ENCODE data around the gene ITPRIPL1. TPM values are rescaled to one million over a fixed set of nuclear protein-coding genes. Genes with fewer than 3 reads are reported as not detected.

Gene ITPRIPL1
- total RNA-seq, 4 donors from 2014 or later, result 0.27 to 1.0 (median 0.89) TPM; not detected in 1

GRCh38 chr2:96336104-96336775, 11.1 kb downstream of the ITPRIPL1 start:
- TF ChIP-seq POLR2A (IDR thresholded peaks at IDR 0.05), result no peak
- TF ChIP-seq, protein P1, sequence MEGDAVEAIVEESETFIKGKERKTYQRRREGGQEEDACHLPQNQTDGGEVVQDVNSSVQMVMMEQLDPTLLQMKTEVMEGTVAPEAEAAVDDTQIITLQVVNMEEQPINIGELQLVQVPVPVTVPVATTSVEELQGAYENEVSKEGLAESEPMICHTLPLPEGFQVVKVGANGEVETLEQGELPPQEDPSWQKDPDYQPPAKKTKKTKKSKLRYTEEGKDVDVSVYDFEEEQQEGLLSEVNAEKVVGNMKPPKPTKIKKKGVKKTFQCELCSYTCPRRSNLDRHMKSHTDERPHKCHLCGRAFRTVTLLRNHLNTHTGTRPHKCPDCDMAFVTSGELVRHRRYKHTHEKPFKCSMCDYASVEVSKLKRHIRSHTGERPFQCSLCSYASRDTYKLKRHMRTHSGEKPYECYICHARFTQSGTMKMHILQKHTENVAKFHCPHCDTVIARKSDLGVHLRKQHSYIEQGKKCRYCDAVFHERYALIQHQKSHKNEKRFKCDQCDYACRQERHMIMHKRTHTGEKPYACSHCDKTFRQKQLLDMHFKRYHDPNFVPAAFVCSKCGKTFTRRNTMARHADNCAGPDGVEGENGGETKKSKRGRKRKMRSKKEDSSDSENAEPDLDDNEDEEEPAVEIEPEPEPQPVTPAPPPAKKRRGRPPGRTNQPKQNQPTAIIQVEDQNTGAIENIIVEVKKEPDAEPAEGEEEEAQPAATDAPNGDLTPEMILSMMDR (IDR thresholded peaks at IDR 0.05), result no peak
- no peak for TF ChIP-seq POLR2AphosphoS5 (IDR thresholded peaks at IDR 0.05)
- TF ChIP-seq EP300 (IDR thresholded peaks at IDR 0.05), result no peak
- peaks cover 0 to 16% (median 7%) of the 10 kb centered on the region in 3 donors for H3K4me1 ChIP-seq
- WGBS, 2 donors (ENCODE audit: low coverage in 1 of 2), result 7 to 33% methylated on average over 5 to 10 of the region's 15 CpGs
- no peaks in the 10 kb centered on the region for H3K27me3 ChIP-seq
- H3K4me3 ChIP-seq, result peak overlapping the region; percentile 56 to 70
- no peaks in the 10 kb centered on the region for H3K36me3 ChIP-seq
- ATAC-seq, result no peak
- no peaks in the 10 kb centered on the region for H3K9me3 ChIP-seq
- H3K27ac ChIP-seq, result peak overlapping the region in 3 of 4 donors; percentile 82 to 93 (median 89)

DNA sequence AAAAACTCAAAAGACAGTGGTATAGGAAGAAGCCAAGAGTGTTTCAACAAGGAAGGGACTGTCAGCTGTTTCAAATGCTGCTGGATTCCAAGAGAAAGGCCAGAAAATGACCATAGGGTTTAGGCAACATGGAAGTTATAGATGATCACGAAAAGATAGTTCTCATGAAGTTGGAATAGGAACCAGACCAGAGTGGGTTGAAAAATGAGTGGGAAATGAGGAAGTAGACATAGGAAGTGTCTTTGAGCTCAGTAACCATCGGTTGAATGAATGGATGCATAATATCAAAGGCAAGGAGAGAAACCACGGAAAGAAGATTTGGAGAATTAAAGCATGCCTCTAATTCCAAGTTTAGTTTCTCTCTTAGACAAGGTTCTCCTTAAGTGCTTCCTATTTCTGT, 11.8 kb downstream of the ITPRIPL1 start:
- no peaks in the 10 kb centered on the region for H3K9me3 ChIP-seq
- TF ChIP-seq EP300 (IDR thresholded peaks at IDR 0.05), result no peak
- TF ChIP-seq, protein P1 (IDR thresholded peaks at IDR 0.05), result no peak
- no peak for TF ChIP-seq POLR2A (IDR thresholded peaks at IDR 0.05)
- TF ChIP-seq POLR2AphosphoS5 (IDR thresholded peaks at IDR 0.05), result no peak
- H3K4me1 ChIP-seq, result peaks cover 0 to 16% (median 7%) of the 10 kb centered on the region in 3 donors
- H3K27ac ChIP-seq, result no peak overlapping the region
- H3K36me3 ChIP-seq, result no peaks in the 10 kb centered on the region
- H3K27me3 ChIP-seq, result no peaks in the 10 kb centered on the region
- 79 to 88% methylated on average over 3 of the region's 3 CpGs for WGBS, 2 donors (ENCODE audit: low coverage in 1 of 2)
- ATAC-seq, result no peak
- no peak overlapping the region for H3K4me3 ChIP-seq

DNA sequence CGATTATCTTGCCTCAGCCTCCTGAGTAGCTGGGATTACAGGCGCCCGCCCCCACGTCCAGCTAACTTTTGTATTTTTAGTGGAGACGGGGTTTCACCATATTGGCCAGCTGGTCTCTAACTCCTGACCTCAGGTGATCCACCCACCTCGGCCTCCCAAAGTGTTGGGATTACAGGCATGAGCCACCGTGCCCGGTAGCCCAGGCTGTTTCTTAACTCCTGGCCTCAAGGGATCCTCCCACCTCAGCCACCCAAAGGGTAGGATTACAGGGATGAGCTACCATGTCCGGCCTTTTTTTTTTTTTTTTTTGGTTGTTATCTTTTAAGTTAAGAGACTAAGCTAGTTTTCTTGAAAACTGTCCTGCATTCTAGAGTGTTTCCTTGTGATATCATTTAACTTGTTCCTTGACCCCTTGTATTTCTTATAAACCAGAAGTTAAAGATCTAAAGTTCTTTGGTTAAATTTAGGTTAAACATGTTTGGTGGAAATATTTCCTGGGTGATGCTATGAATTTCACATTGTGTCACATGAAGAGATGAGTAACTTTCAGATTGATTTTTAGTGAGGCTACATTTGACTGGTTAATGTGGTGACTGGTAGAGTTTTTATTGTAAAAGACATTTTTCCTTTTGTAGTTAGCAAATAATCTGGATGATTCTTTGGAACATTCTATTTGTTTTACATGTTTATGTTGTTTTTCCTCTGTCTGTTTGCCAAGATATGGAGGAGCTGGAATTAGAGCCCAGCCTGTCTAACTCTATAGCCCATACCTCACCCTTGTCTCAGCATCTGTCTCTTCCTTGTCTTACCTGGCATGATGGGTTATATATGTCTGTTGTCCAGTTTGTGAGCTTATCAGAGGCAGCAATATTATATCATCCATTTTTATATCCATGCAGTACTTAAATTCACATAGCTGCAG, 15.6 kb downstream of the ITPRIPL1 start:
- Histone ChIP-seq H3K4me3 (no peak overlapping the region), H3K9me3 (no peaks in the 10 kb centered on the region), H3K36me3 (no peaks in the 10 kb centered on the region), H3K27me3 (no peaks in the 10 kb centered on the region), H3K27ac (no peak overlapping the region), H3K4me1 (peaks cover 0 to 7% (median 0%) of the 10 kb centered on the region in 3 donors)
- no peak for TF ChIP-seq EP300 (IDR thresholded peaks at IDR 0.05)
- no peak for TF ChIP-seq POLR2AphosphoS5 (IDR thresholded peaks at IDR 0.05)
- TF ChIP-seq, protein P1 (IDR thresholded peaks at IDR 0.05), result no peak
- no peak for TF ChIP-seq POLR2A (IDR thresholded peaks at IDR 0.05)
- 100% methylated on average over 3 to 5 of the region's 9 CpGs for WGBS, 2 donors (ENCODE audit: low coverage in 1 of 2)
- no peak for ATAC-seq

- Histone ChIP-seq H3K9me3 (no peaks in the 10 kb centered on the region), H3K4me1 (no peaks in the 10 kb centered on the region), H3K4me3 (no peak overlapping the region), H3K27ac (no peak overlapping the region), H3K36me3 (no peaks in the 10 kb centered on the region), H3K27me3 (no peaks in the 10 kb centered on the region)
- TF ChIP-seq POLR2AphosphoS5 (IDR thresholded peaks at IDR 0.05) (no peak), POLR2A (IDR thresholded peaks at IDR 0.05) (no peak), EP300 (IDR thresholded peaks at IDR 0.05) (no peak)
- TF ChIP-seq, protein P1 (IDR thresholded peaks at IDR 0.05), result no peak
- WGBS, 2 donors (ENCODE audit: low coverage in 1 of 2), result 100% methylated on average over 1 to 2 of the region's 14 CpGs
- no peak for ATAC-seq
These were observed 16.5 kb downstream of the ITPRIPL1 start for GRCh38 chr2:96341641-96342040.

Measured in gastroesophageal sphincter (tissue), 4 donors.